Activated CD4-positive, alpha-beta T cell treated with anti-CD3 and anti-CD28 coated beads for 36 hours (primary cell): ENCODE measurements around the gene COG2. TPM values are rescaled to one million over a fixed set of nuclear protein-coding genes. Genes with fewer than 3 reads are reported as not detected.

ENCODE experiments used
- ATAC-seq: fragments of 200-7000 bp; cut with Tn5 transposase; one replicate; pipeline ENCODE4 v1.10.0; 2021; ENCODE audit warnings: mild to moderate bottlenecking, moderate library complexity
- CTCF ChIA-PET: fragments of 350-600 bp; sonication (Branson Sonifier 250); formaldehyde crosslinking; loops from one replicate; lab custom pipeline; 2021; ENCODE audit warnings: antibody characterized with exemption; lab: Charles Lee
- POLR2A ChIA-PET: fragments of 350-600 bp; sonication (Branson Sonifier 250); formaldehyde crosslinking; loops from one replicate; lab custom pipeline; 2021; ENCODE audit warnings: antibody characterized with exemption, inconsistent platforms; lab: Charles Lee
- DNase-seq: peaks from one replicate; pipeline ENCODE4 v3.0.0-alpha.2; 2020
- H3K27ac Mint-ChIP-seq: one replicate; pipeline ENCODE4 v1.8.0; 2021; ENCODE audit warnings: mixed read lengths
- H3K27me3 Mint-ChIP-seq: one replicate; pipeline ENCODE4 v1.8.0; 2021; ENCODE audit warnings: mixed read lengths
- H3K36me3 Mint-ChIP-seq: one replicate; pipeline ENCODE4 v1.8.0; 2021; ENCODE audit warnings: low read depth, mixed read lengths
- H3K4me1 Mint-ChIP-seq: one replicate; pipeline ENCODE4 v1.8.0; 2021; ENCODE audit warnings: mixed read lengths
- H3K4me3 Mint-ChIP-seq: one replicate; pipeline ENCODE4 v1.8.0; 2021; ENCODE audit warnings: mild to moderate bottlenecking, moderate library complexity, mixed read lengths
- H3K9me3 Mint-ChIP-seq: one replicate; pipeline ENCODE4 v1.8.0; 2021; ENCODE audit warnings: low read depth, mixed read lengths
- intact Hi-C, 2 experiments: fragments of 100-400 bp; cut with DNase I in 1 of 2; cut with micrococcal nuclease in 1 of 2; formaldehyde crosslinking; loops; one replicate each; pipeline versions ENCODE4 v1.14.2 to v1.15.1; 2022 to 2024; cut with DNase I, micrococcal nuclease
- total RNA-seq, 2 experiments: library from RNA; stranded (reverse); gene quantifications; one replicate each; pipeline ENCODE4 v1.2.3, GENCODE V29; 2021

Gene COG2
- total RNA-seq, 2 experiments from 2014 or later, result 28.1 to 32.0 TPM

GRCh38 chr1:230702934-230703678, 60.8 kb downstream of the COG2 start:
- ATAC-seq (no peak), DNase-seq (no peak)
- Mint-ChIP-seq H3K36me3 (no peaks in the 10 kb centered on the region), H3K9me3 (no peaks in the 10 kb centered on the region), H3K27me3 (peaks cover 3% of the 10 kb centered on the region), H3K4me3 (no peak overlapping the region), H3K4me1 (no peaks in the 10 kb centered on the region), H3K27ac (no peak overlapping the region)
- intact Hi-C loops, result no loop called here
- CTCF ChIA-PET, result no interaction called here
- POLR2A ChIA-PET, result no interaction called here

- ATAC-seq (no peak), DNase-seq (no peak)
- H3K9me3 Mint-ChIP-seq, result no peaks in the 10 kb centered on the region
- no peaks in the 10 kb centered on the region for H3K36me3 Mint-ChIP-seq
- H3K4me1 Mint-ChIP-seq, result no peaks in the 10 kb centered on the region
- intact Hi-C loops, result no loop called here
- H3K27me3 Mint-ChIP-seq, result peaks cover 4% of the 10 kb centered on the region
- H3K4me3 Mint-ChIP-seq, result no peak overlapping the region
- H3K27ac Mint-ChIP-seq, result no peak overlapping the region
- ChIA-PET CTCF (no interaction called here), POLR2A (no interaction called here)
These were observed 61.6 kb downstream of the COG2 start for GRCh38 chr1:230703679-230704385.

GRCh38 chr1:230704830-230705229, 62.5 kb downstream of the COG2 start:
- ATAC-seq (no peak), DNase-seq (no peak)
- POLR2A ChIA-PET, result no interaction called here
- peaks cover 4% of the 10 kb centered on the region for H3K27me3 Mint-ChIP-seq
- H3K4me3 Mint-ChIP-seq, result no peak overlapping the region
- H3K9me3 Mint-ChIP-seq, result no peaks in the 10 kb centered on the region
- H3K4me1 Mint-ChIP-seq, result no peaks in the 10 kb centered on the region
- H3K27ac Mint-ChIP-seq, result no peak overlapping the region
- CTCF ChIA-PET, result interaction anchor here (1.0 kb wide), 1 partner anchor 68 kb away, joined by 3 read pairs; no protein-coding TSS in a partner anchor
- H3K36me3 Mint-ChIP-seq, result no peaks in the 10 kb centered on the region
- intact Hi-C loops, result no loop called here

- H3K9me3 Mint-ChIP-seq, result no peaks in the 10 kb centered on the region
- intact Hi-C loops, result no loop called here
- DNase-seq, result no peak
- no peaks in the 10 kb centered on the region for H3K4me1 Mint-ChIP-seq
- H3K36me3 Mint-ChIP-seq, result no peaks in the 10 kb centered on the region
- peaks cover 4% of the 10 kb centered on the region for H3K27me3 Mint-ChIP-seq
- CTCF ChIA-PET, result interaction anchor here (1.0 kb wide), 1 partner anchor 67 kb away, joined by 3 read pairs; no protein-coding TSS in a partner anchor
- H3K4me3 Mint-ChIP-seq, result no peak overlapping the region
- POLR2A ChIA-PET, result no interaction called here
- H3K27ac Mint-ChIP-seq, result no peak overlapping the region
- no peak for ATAC-seq
These were observed 63.2 kb downstream of the COG2 start for GRCh38 chr1:230705289-230706019.

- H3K9me3 Mint-ChIP-seq, result no peaks in the 10 kb centered on the region
- no peaks in the 10 kb centered on the region for H3K4me1 Mint-ChIP-seq
- H3K36me3 Mint-ChIP-seq, result no peaks in the 10 kb centered on the region
- ChIA-PET POLR2A (no interaction called here), CTCF (no interaction called here)
- intact Hi-C loops, result no loop called here
- no peak for ATAC-seq
- no peak for DNase-seq
- no peak overlapping the region for H3K27ac Mint-ChIP-seq
- no peak overlapping the region for H3K4me3 Mint-ChIP-seq
- peaks cover 4% of the 10 kb centered on the region for H3K27me3 Mint-ChIP-seq
These were observed 63.9 kb downstream of the COG2 start for GRCh38 chr1:230706020-230706699.

GRCh38 chr1:230706887-230707731, 64.8 kb downstream of the COG2 start:
- Mint-ChIP-seq H3K27me3 (peaks cover 4% of the 10 kb centered on the region), H3K36me3 (no peaks in the 10 kb centered on the region), H3K4me1 (no peaks in the 10 kb centered on the region), H3K9me3 (no peaks in the 10 kb centered on the region), H3K4me3 (no peak overlapping the region), H3K27ac (no peak overlapping the region)
- CTCF ChIA-PET, result no interaction called here
- intact Hi-C loops, result no loop called here
- DNase-seq, result no peak
- ATAC-seq, result no peak
- POLR2A ChIA-PET, result no interaction called here

GRCh38 chr1:230707732-230708630, 65.7 kb downstream of the COG2 start:
- intact Hi-C loops, result no loop called here
- DNase-seq (no peak), ATAC-seq (no peak)
- Mint-ChIP-seq H3K4me1 (no peaks in the 10 kb centered on the region), H3K36me3 (no peaks in the 10 kb centered on the region), H3K9me3 (no peaks in the 10 kb centered on the region), H3K27ac (no peak overlapping the region), H3K4me3 (no peak overlapping the region), H3K27me3 (peaks cover 6% of the 10 kb centered on the region)
- POLR2A ChIA-PET, result no interaction called here
- CTCF ChIA-PET, result no interaction called here

- intact Hi-C loops, result no loop called here
- no peaks in the 10 kb centered on the region for H3K36me3 Mint-ChIP-seq
- ChIA-PET CTCF (no interaction called here), POLR2A (no interaction called here)
- H3K4me3 Mint-ChIP-seq, result no peak overlapping the region
- no peak for ATAC-seq
- no peak for DNase-seq
- peaks cover 7% of the 10 kb centered on the region for H3K27me3 Mint-ChIP-seq
- no peak overlapping the region for H3K27ac Mint-ChIP-seq
- H3K4me1 Mint-ChIP-seq, result no peaks in the 10 kb centered on the region
- H3K9me3 Mint-ChIP-seq, result no peaks in the 10 kb centered on the region
These were observed 66.6 kb downstream of the COG2 start for GRCh38 chr1:230708631-230709580.

GRCh38 chr1:230709619-230710542, 67.6 kb downstream of the COG2 start:
- H3K36me3 Mint-ChIP-seq, result no peaks in the 10 kb centered on the region
- no peaks in the 10 kb centered on the region for H3K4me1 Mint-ChIP-seq
- ChIA-PET POLR2A (no interaction called here), CTCF (no interaction called here)
- no peak overlapping the region for H3K27ac Mint-ChIP-seq
- no peak for DNase-seq
- peaks cover 12% of the 10 kb centered on the region for H3K27me3 Mint-ChIP-seq
- ATAC-seq, result no peak
- intact Hi-C loops, result no loop called here
- no peak overlapping the region for H3K4me3 Mint-ChIP-seq
- no peaks in the 10 kb centered on the region for H3K9me3 Mint-ChIP-seq
